Glomerular visceral epithelial cell (primary cell): Measurements from ENCODE around the gene DHRS11.
"Not testable (repeated sequence)": the region's sequence is repeated elsewhere in the genome, so short reads cannot be mapped to it uniquely, and the experiment has no call there.

ENCODE experiments used
- DNase-seq: peaks from one replicate; pipeline ENCODE4 v3.0.0-alpha.2; 2016; ENCODE audit errors: extremely low spot score

DHRS11 gene

GRCh38 chr17:36593656-36594316 is 2.1 kb downstream of the DHRS11 start:
- no peak for DNase-seq

- no peak for DNase-seq
These were observed 3.1 kb downstream of the DHRS11 start for GRCh38 chr17:36594626-36595401.

- DNase-seq = no peak
These were observed 5.5 kb downstream of the DHRS11 start for GRCh38 chr17:36597226-36597625.

GRCh38 chr17:36597866-36598777 is 6.4 kb downstream of the DHRS11 start:
- no peak for DNase-seq

GRCh38 chr17:36598951-36599401 is 7.3 kb downstream of the DHRS11 start:
- DNase-seq = no peak

- DNase-seq = no peak
These were observed 8.0 kb downstream of the DHRS11 start for GRCh38 chr17:36599546-36600250.

GRCh38 chr17:36600465-36600864 is 8.8 kb downstream of the DHRS11 start:
- no peak for DNase-seq

- no peak for DNase-seq
These were observed 9.2 kb downstream of the DHRS11 start for GRCh38 chr17:36600936-36601302.

- peak; percentile 97 for DNase-seq
These were observed 9.8 kb downstream of the DHRS11 start, which contains the start of gene MRM1 for GRCh38 chr17:36601303-36602029. MRM1 (plus strand) TSS chr17:36601583; CDS start chr17:36601811, 228 bp downstream.

- DNase-seq = peak; percentile 22
These were observed 10.5 kb downstream of the DHRS11 start for GRCh38 chr17:36602030-36602748.

- peak; percentile 78 for DNase-seq
These were observed 11.3 kb downstream of the DHRS11 start for GRCh38 chr17:36602924-36603384.

GRCh38 chr17:36605028-36605427 is 13.3 kb downstream of the DHRS11 start:
- DNase-seq = not testable (repeated sequence)

- DNase-seq = no peak
These were observed 16.6 kb downstream of the DHRS11 start for GRCh38 chr17:36608280-36608679.

- peak; percentile 35 for DNase-seq
These were observed 17.3 kb downstream of the DHRS11 start for GRCh38 chr17:36608794-36609497.

GRCh38 chr17:36609498-36609862 is 17.8 kb downstream of the DHRS11 start:
- DNase-seq = no peak

GRCh38 chr17:36610474-36610873 is 18.8 kb downstream of the DHRS11 start:
- DNase-seq = no peak

GRCh38 chr17:36611345-36612072 is 19.8 kb downstream of the DHRS11 start:
- DNase-seq = peak; percentile 34

GRCh38 chr17:36612323-36612722 is 20.6 kb downstream of the DHRS11 start:
- DNase-seq = no peak

- DNase-seq = no peak
These were observed 21.5 kb downstream of the DHRS11 start for GRCh38 chr17:36613155-36613554.
